A673 (cell line): Measurements from ENCODE around the gene UQCC2.

Source experiments
- EZH2 ChIP-seq: fragments of 200-600 bp; sonication (generic); IDR thresholded peaks from 2 replicates; pipeline ENCODE4 v1.6.1; 2017; ENCODE audit warnings: borderline replicate concordance, low read depth, mild to moderate bottlenecking, mixed read lengths, antibody characterized with exemption, low read length; ENCODE audit not compliant: poor library complexity, severe bottlenecking
- TF ChIP-seq, protein P1 (sequence below): fragments of 300-800, 200-600 bp; sonication (generic); conservative IDR thresholded peaks from 2 replicates; pipeline ENCODE4 v1.5.1; 2017; ENCODE audit warnings: low read depth, mild to moderate bottlenecking, antibody characterized with exemption, low read length, moderate library complexity, mixed read lengths

DNA sequence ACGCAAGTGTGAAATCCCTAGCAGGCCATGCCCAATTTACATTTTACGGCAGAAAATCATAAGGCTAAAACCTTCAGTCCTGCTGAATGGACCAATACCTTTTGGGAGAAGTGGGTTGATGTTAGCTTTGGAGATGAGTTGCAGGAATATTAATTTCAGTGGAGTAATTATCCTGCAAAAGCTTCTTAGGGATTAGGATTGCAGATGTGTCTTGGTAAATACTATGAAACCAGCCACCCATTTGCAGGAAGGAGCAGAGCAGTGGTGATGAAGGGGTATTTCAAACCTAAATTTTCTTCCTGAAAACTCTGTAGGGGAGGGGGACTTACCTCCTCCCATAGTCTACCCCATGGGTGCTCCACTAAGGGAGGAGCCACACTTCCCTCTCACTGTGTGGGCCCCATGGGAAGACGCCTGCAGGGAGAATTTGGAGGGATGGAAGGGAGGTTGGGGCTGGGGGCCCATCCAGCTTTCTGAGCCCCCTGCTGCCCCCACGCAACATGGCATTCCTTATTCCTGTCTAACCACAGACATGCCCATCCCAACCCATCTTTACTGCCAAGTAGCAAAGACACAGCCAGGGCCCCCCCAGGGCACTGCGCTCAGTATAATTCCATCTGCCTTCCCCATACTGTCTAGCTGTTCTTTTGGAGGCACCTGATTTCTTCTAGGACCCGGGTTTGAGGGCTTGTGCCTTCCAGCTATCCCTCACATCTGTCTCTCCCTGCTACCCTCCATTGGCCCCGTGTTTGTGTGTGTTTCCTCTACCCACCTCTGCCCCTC is 14.6 kb upstream of the UQCC2 start:
- TF ChIP-seq, protein P1, sequence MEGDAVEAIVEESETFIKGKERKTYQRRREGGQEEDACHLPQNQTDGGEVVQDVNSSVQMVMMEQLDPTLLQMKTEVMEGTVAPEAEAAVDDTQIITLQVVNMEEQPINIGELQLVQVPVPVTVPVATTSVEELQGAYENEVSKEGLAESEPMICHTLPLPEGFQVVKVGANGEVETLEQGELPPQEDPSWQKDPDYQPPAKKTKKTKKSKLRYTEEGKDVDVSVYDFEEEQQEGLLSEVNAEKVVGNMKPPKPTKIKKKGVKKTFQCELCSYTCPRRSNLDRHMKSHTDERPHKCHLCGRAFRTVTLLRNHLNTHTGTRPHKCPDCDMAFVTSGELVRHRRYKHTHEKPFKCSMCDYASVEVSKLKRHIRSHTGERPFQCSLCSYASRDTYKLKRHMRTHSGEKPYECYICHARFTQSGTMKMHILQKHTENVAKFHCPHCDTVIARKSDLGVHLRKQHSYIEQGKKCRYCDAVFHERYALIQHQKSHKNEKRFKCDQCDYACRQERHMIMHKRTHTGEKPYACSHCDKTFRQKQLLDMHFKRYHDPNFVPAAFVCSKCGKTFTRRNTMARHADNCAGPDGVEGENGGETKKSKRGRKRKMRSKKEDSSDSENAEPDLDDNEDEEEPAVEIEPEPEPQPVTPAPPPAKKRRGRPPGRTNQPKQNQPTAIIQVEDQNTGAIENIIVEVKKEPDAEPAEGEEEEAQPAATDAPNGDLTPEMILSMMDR = no peak
- no peak for TF ChIP-seq EZH2
